ACC112 (cell line): ENCODE results near the gene RYR2.

ENCODE experiments used
- H2AFZ ChIP-seq: fragments of 200-600 bp; sonication (generic); one replicate; pipeline ENCODE4 v1.6.0; 2017; ENCODE audit warnings: antibody characterized with exemption, low read length; ENCODE audit not compliant: unreplicated experiment
- H3K27ac ChIP-seq: fragments of 200-600 bp; sonication (generic); 2 replicates; pipeline ENCODE4 v1.5.1; 2014; ENCODE audit warnings: low read depth, mild to moderate bottlenecking, antibody characterized with exemption, low read length, moderate library complexity
- H3K27me3 ChIP-seq: fragments of 200-600 bp; sonication (generic); 2 replicates; pipeline ENCODE4 v1.6.1; 2014; ENCODE audit warnings: mild to moderate bottlenecking, antibody characterized with exemption, low read length, moderate library complexity, mixed read lengths; ENCODE audit not compliant: insufficient read depth
- H3K36me3 ChIP-seq: fragments of 200-600 bp; sonication (generic); 2 replicates; pipeline ENCODE4 v1.6.1; 2016; ENCODE audit warnings: mild to moderate bottlenecking, antibody characterized with exemption, low read length, moderate library complexity, mixed read lengths; ENCODE audit not compliant: insufficient read depth
- H3K4me1 ChIP-seq: fragments of 200-600 bp; sonication (generic); one replicate; pipeline ENCODE4 v1.6.1; 2016; ENCODE audit warnings: low read length, mixed read lengths; ENCODE audit not compliant: insufficient read depth, unreplicated experiment, control insufficient read depth
- H3K4me3 ChIP-seq: fragments of 200-600 bp; sonication (generic); 2 replicates; pipeline ENCODE4 v1.5.1; 2014; ENCODE audit warnings: mild to moderate bottlenecking, low read depth, low read length
- H3K79me2 ChIP-seq: fragments of 200-600 bp; sonication (generic); one replicate; pipeline ENCODE4 v1.6.0; 2016; ENCODE audit warnings: low read length; ENCODE audit not compliant: control insufficient read depth, unreplicated experiment, insufficient read depth

The RYR2 gene

DNA sequence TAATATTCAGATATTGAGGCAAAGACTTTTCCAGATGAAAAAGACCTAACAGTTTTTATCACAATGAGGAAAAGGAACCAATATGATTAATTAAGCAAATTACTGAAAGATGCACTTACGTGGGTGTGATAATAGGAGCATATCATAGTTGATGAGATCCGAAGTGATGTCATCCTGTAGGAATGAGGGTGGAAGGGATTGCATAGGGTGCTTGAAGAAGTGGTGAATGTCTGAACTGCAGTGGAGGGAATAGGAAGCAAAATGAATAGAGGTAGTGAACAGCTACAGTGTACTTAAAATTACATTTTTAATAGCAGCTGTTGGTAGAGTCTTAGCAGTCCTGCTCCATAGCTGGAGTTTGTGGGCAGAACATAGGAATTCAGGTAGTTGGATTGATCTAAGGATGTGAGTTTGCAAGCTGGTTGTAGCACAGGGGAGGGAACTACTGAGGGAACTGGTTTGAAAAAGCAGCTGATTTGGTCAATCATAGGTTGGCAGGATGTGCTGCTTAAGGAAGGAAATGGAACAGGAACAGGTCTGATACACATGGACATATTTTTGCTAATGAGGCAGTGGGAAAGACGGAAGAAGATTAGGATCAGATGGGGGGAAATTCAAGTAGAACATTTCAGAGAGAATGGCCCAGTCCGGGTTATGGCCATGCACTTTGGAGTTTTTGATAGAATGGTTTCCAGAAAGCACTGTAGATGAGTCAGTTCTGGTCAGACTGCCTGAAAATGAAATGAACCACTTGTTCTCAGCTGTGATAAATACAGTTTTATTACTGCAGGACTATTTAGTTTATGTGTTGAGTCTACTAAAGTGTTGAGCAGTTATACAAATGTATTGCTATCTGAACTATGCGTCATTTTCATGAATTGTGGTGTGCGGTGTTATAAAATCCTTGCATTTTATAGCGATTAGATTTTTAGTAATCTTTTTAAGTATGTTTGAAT lies 155.8 kb downstream of the RYR2 start:
- Histone ChIP-seq H3K79me2 (no peaks in the 10 kb centered on the region), H2AFZ (no peak overlapping the region), H3K27ac (no peak overlapping the region), H3K4me1 (no peaks in the 10 kb centered on the region), H3K27me3 (no peaks in the 10 kb centered on the region), H3K4me3 (no peak overlapping the region), H3K36me3 (no peaks in the 10 kb centered on the region)

DNA sequence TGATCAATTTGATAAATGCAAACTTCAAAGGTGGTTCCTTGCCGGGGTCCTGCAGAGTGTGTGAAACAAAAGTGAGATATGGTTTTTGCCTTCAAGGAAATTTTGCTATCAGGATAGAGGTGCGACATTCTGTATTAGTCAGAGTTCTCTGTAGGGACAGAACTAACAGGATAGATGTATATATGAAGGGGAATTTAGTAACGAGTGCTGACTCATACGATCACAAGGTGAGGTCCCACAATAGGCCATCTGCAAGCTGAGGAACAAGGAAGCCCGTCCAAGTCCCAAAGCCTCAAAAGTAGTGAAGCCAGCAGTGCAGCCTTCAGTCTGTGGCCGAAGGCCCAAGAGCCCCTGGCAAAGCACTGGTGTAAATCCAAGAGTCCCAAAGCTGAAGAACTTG lies 157.0 kb downstream of the RYR2 start:
- no peak overlapping the region for H3K4me3 ChIP-seq
- no peaks in the 10 kb centered on the region for H3K36me3 ChIP-seq
- no peaks in the 10 kb centered on the region for H3K79me2 ChIP-seq
- no peak overlapping the region for H3K27ac ChIP-seq
- no peaks in the 10 kb centered on the region for H3K4me1 ChIP-seq
- H2AFZ ChIP-seq = no peak overlapping the region
- H3K27me3 ChIP-seq = no peaks in the 10 kb centered on the region

DNA sequence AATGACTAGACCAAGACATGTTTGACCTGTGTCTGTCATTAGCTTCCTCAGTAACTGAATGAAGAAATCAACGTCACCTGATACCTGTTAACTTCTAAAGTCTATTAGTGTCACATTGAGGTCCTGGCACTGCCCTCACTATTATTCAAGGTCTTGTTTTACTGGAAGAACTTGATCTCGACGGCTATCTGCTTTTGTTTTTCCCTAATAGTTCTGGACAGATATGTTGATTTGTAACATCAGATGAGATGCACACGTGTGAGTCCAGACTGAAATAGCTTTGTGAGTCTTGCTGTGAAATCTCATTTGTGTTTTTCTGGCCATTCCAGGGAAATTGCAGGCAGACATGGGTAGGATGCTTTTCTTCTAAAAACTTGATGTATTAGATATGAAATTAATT lies 159.2 kb downstream of the RYR2 start:
- no peaks in the 10 kb centered on the region for H3K36me3 ChIP-seq
- no peaks in the 10 kb centered on the region for H3K4me1 ChIP-seq
- no peaks in the 10 kb centered on the region for H3K79me2 ChIP-seq
- no peaks in the 10 kb centered on the region for H3K27me3 ChIP-seq
- no peak overlapping the region for H2AFZ ChIP-seq
- H3K4me3 ChIP-seq = no peak overlapping the region
- no peak overlapping the region for H3K27ac ChIP-seq

DNA sequence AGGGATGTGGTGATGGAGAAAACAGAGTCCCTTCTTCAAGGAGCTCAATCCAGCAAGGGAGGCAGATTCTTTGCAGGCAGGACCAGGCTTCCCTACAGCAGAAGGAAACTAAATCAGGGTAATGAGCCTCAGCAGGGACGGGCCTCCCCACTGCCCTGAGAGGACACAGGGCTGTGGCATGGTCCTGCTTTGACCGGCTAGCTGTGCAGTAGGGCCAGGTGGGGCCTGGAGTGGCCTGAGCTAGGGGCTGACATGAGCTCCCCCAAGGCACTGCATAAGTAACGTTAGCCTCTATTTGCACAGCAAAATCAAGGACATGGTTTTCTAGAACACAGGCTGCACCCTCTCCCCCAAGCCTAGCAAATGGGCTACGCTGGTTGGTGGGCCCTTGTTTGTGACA lies 162.9 kb downstream of the RYR2 start:
- Histone ChIP-seq H3K27me3 (no peaks in the 10 kb centered on the region), H3K4me3 (no peak overlapping the region), H3K36me3 (no peaks in the 10 kb centered on the region)

DNA sequence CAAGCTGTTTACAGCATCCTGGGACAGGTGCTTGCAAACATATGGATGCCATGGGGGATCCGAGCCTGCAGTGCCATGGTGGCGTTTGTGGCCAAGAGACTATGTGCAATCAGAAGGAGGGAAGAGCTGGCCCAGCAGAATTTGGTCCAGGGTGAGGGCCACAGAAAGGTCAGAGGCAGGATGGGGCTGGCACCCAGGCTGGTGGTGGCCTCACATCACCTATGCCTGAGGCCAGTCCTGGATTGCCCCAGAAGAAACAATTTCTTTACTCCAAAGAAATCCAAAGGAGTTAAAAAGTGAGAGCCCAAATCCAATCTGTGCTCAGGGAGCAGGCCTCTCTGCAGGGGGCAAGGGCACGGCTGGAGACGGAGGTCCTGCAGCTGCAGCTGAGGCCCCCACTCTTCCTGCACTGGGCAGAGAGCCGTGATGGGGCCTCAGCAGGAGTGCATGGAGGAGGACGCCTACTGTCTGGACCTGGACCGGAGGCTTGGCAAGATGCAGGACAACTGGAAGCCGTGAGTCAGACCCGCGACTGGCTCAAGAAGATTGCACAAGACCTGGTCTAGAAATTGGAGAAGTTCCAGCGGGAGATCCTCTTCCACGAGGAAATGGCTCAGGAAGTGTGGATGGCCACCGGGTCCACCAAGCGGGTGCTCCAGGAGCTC lies 163.5 kb downstream of the RYR2 start:
- H2AFZ ChIP-seq = no peak overlapping the region
- no peaks in the 10 kb centered on the region for H3K79me2 ChIP-seq
- no peaks in the 10 kb centered on the region for H3K36me3 ChIP-seq

More for the DNA sequence above, 162.9 kb downstream of the RYR2 start:
- H3K79me2 ChIP-seq = no peaks in the 10 kb centered on the region
- no peaks in the 10 kb centered on the region for H3K4me1 ChIP-seq
- H3K27ac ChIP-seq = no peak overlapping the region
- H2AFZ ChIP-seq = no peak overlapping the region

DNA sequence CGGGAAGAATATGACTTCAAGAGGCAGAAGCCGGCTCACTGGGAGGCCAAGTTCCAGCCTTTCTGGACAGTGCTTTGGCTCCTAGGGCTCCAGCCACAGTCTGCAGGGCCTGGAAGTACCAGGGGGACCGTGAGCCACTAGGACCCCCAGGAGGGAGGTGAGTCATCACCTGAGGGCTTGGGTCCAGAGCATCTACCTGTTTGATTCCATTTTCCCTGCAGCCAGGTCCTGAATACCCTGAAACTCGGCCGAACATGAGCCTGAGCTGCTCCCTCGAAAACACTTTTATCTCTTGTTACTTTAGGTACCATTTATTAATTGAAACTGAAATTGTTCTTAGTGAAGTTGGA lies 164.1 kb downstream of the RYR2 start:
- Histone ChIP-seq H3K27ac (no peak overlapping the region), H3K36me3 (no peaks in the 10 kb centered on the region), H3K4me3 (no peak overlapping the region), H3K27me3 (no peaks in the 10 kb centered on the region), H3K4me1 (no peaks in the 10 kb centered on the region), H3K79me2 (no peaks in the 10 kb centered on the region), H2AFZ (no peak overlapping the region)

More for the DNA sequence above, 163.5 kb downstream of the RYR2 start:
- H3K4me3 ChIP-seq = no peak overlapping the region
- H3K4me1 ChIP-seq = no peaks in the 10 kb centered on the region
- H3K27me3 ChIP-seq = no peaks in the 10 kb centered on the region
- no peak overlapping the region for H3K27ac ChIP-seq

DNA sequence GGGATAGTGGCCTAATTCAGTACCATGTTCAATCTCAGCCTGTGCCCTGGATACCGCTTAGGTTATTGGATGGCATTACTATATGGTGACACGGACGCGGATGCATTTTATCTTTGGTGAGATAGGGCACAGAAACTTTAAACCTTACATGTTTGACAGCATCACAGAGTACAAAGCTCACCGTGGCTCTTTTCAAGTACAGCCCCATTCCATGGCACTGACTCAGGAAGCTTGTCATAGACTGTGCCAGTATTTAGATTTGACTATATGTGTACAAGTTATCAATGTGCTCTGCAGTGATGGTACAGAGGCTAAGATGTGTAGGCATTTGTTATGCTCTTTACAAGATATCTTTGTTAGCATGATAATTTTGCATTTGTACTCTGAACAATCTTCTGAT lies 169.0 kb downstream of the RYR2 start:
- no peaks in the 10 kb centered on the region for H3K4me1 ChIP-seq
- H3K4me3 ChIP-seq = no peak overlapping the region
- no peaks in the 10 kb centered on the region for H3K79me2 ChIP-seq
- H3K27me3 ChIP-seq = no peaks in the 10 kb centered on the region
- H2AFZ ChIP-seq = no peak overlapping the region
- no peak overlapping the region for H3K27ac ChIP-seq
- no peaks in the 10 kb centered on the region for H3K36me3 ChIP-seq

DNA sequence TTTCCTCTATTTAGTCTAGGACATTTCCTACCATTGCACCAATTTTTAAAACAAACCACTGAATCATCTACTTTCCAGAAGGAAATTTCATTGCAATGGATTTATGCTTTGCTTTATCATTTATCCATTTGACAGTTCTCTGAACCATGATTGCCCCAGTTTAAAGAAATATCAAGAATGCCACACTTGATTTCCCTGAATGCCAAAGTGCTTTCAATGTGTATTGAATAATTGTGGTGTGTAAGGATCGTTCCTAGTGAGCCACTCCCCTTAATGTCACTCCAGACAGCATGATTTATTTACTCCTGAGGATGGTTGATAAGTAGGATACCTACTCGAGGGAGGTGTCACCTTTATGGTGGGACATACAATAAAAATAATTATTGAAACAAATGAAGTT lies 169.6 kb downstream of the RYR2 start:
- Histone ChIP-seq H3K4me1 (no peaks in the 10 kb centered on the region), H2AFZ (no peak overlapping the region), H3K27ac (no peak overlapping the region), H3K27me3 (no peaks in the 10 kb centered on the region), H3K36me3 (no peaks in the 10 kb centered on the region), H3K4me3 (no peak overlapping the region), H3K79me2 (no peaks in the 10 kb centered on the region)

DNA sequence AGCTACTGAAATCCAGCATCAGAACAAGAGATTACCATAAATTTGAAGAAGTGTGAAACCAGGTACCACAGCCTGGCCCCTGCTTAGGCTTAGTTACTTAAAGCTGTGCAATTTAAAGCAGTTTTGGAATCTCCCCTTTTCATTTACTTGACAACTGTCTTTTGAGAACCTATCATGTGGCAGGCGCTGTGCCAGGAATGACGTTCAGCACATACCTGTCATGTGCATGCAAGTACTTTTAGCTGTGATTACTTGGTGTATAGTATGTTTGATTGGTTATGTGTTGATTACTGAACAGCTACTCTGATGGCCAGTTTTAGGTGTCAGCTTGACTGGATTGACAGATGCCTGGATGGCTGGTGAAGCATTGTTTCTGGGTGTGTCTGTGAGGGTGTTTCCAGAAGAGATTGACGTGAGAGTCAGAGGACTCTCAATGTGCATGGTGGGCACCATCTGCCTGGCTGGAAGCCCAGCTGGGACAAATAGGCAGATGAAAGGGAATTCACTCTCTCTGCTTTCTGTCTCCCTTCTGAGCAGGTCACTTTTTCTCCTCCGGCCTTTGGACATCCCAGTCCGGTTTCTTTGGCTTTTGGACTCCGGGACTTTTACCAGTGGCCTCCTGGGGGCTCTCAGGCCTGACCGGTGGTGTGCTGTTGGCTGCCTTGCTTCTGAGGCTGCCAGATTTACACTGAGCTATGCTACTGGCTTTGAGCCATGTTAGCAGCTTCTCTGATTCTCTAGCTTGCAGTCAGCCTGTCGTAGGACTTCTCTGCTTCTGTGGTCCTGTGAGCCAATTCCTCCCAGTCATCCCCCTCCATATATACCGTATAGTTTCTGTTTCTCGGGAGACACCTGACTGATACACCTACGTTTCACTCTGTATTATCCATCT lies 178.0 kb downstream of the RYR2 start:
- Histone ChIP-seq H3K36me3 (no peaks in the 10 kb centered on the region), H3K27me3 (no peaks in the 10 kb centered on the region), H2AFZ (no peak overlapping the region), H3K27ac (no peak overlapping the region), H3K79me2 (no peaks in the 10 kb centered on the region), H3K4me1 (no peaks in the 10 kb centered on the region), H3K4me3 (no peak overlapping the region)

DNA sequence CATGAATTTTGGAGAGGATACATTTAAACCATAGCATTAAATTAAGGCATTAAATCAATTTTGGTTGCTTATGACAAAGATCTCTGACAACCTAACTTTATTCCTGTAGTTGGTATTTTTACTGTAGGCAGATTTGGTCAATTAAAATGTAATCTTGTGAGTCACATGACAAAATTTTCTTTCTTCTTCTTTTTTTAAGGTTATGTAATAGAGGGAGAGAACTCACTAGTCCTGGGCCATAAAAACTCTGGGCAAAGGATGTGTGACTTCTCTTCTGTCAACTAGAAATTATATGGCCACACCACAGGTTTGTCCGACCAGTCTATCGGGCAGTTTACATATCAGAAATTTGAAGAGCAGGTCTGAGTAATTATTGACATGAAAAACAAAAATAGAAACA lies 181.4 kb downstream of the RYR2 start:
- Histone ChIP-seq H2AFZ (no peak overlapping the region), H3K4me1 (no peaks in the 10 kb centered on the region), H3K4me3 (no peak overlapping the region), H3K27ac (no peak overlapping the region), H3K36me3 (no peaks in the 10 kb centered on the region), H3K27me3 (no peaks in the 10 kb centered on the region), H3K79me2 (no peaks in the 10 kb centered on the region)
